ENCODE results near the gene CELF1.

CELF1 gene

DNA sequence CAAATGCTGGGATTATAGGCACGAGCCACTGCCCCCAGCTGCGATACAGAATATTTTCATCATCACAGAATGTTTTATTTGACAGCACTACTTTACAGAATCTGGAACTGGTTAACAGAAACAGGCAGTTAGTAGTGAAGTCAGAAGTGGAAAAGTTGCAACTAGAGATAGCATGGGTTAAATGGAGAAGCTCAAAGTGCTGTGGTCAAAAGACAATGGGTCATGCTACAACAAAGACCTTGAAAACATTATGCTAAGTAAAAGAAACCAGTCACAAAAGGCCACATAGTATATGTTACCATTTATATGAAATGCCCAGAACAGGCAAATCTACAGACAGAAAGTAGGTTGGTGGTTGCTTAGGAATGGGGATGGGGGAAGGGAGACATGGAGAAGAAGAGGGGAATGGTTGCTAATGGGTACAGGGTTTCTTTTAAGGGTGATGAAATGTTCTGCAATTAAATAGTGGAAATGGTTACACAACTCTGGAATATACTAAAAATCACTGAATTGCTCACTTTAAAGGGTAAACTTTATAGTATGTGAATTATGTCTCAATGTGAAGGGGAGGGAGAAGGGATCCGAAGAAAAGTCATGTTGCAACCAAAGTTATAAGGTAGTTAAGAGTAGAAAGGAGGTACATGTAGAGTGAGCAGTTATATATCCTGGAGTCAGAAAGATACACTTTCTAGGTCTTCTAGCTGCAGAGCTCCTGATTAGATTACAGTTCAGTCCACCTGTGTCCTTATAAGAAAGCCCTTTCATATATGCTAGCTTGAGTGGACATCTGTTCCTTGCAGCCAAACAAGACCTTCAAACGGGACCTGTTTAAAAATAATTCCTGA, 57.7 kb downstream of the CELF1 start:
- no peak for TF ChIP-seq YY1 (IDR thresholded peaks at IDR 0.05; ENCODE audit: low read depth)
- no peak for TF ChIP-seq EP300 (IDR thresholded peaks at IDR 0.05; ENCODE audit: borderline replicate concordance)
- no peak for TF ChIP-seq RAD21 (IDR thresholded peaks at IDR 0.05; ENCODE audit: low read depth)
- no peak for TF ChIP-seq ZBTB7A (IDR thresholded peaks at IDR 0.05; ENCODE audit: low read depth)
- TF ChIP-seq FOXM1 (IDR thresholded peaks at IDR 0.05; ENCODE audit: borderline replicate concordance, low read depth) = no peak

DNA sequence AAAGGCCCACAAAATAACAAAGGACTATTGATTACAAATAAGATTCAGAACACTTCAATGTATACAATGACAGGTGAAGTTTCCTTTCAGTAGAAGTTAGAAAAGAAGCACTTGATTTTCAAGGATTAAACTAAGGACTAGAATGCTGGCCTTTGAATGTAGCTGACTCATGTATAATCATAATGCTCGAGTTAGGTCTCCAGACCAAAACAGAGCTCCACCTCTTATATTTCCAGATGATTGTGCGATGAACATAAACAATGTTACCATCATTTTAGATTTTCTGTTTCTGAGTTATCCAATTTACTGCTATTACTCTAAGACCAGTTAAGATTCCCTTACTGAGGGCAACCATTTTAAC, 63.6 kb downstream of the CELF1 start:
- TF ChIP-seq FOXM1 (IDR thresholded peaks at IDR 0.05; ENCODE audit: borderline replicate concordance, low read depth) (no peak), CREB1 (IDR thresholded peaks at IDR 0.05; ENCODE audit: low read depth) (no peak), NFIC (IDR thresholded peaks at IDR 0.05) (no peak), RAD21 (IDR thresholded peaks at IDR 0.05; ENCODE audit: low read depth) (no peak), EGR1 (IDR thresholded peaks at IDR 0.05) (no peak), EP300 (IDR thresholded peaks at IDR 0.05; ENCODE audit: borderline replicate concordance) (no peak), ZBTB7A (IDR thresholded peaks at IDR 0.05; ENCODE audit: low read depth) (no peak), YY1 (IDR thresholded peaks at IDR 0.05; ENCODE audit: low read depth) (no peak), TCF12 (IDR thresholded peaks at IDR 0.05; ENCODE audit: low read depth) (no peak), TAF1 (IDR thresholded peaks at IDR 0.05; ENCODE audit: low read depth) (no peak), CEBPB (IDR thresholded peaks at IDR 0.05) (no peak), TEAD4 (IDR thresholded peaks at IDR 0.05) (no peak)
- TF ChIP-seq, protein P1, sequence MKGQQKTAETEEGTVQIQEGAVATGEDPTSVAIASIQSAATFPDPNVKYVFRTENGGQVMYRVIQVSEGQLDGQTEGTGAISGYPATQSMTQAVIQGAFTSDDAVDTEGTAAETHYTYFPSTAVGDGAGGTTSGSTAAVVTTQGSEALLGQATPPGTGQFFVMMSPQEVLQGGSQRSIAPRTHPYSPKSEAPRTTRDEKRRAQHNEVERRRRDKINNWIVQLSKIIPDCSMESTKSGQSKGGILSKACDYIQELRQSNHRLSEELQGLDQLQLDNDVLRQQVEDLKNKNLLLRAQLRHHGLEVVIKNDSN (IDR thresholded peaks at IDR 0.05) = no peak

DNA sequence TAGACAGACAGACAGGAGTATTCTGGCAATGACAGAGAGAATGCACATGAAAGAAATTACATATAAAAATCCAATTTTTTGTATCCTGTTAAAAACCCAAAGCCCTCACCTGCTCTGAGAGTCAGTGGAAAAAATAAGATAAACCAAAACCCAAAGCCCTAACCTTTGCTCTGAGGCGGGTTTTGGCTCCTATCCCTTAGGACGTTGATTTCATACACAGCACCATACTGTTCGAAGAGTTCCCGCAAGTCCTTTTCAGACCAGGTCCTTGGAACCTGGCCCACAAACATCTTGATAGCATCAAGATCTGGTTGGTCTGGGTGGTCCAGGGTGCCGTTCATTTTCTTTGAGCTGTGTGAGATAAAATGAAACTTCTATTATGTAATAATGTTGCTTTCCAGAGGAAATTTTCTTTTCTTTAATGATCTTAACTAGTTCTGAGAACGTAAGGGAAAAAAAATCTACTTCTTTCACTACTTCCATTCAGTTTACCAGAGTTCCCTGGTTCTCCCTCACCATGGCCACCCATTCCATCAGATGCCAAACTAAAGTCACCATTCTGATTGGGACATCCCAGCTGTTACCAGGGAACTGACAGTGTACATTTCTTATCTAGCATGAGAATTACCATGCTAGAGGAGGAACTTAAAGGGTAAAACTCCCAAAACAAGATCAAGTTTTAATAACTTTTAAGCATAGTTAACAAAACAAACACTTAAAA, 64.1 kb downstream of the CELF1 start:
- TF ChIP-seq RAD21 (IDR thresholded peaks at IDR 0.05; ENCODE audit: low read depth) (no peak), ZBTB7A (IDR thresholded peaks at IDR 0.05; ENCODE audit: low read depth) (no peak)
- TF ChIP-seq, protein P2, sequence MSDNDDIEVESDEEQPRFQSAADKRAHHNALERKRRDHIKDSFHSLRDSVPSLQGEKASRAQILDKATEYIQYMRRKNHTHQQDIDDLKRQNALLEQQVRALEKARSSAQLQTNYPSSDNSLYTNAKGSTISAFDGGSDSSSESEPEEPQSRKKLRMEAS (IDR thresholded peaks at IDR 0.05) = no peak

DNA sequence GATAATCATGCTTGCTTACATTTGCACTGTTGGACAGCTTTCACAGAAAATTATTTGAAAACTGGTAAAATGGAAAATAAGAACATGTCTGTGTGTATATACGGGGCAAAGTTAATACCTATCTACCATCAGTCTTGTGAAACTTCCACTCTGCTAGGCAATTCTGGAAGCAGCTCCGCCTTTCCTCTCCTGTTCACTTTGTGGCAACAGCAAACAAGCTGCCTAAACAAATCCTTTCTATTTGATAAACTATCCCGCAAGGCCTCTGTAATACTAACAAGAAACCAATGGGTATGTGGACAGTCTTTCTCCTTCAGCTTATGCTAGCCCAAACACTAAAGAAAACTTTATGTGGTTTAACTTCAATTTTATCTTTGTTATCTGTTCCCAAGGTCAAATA, 64.8 kb downstream of the CELF1 start:
- TF ChIP-seq RAD21 (IDR thresholded peaks at IDR 0.05; ENCODE audit: low read depth) (no peak), YY1 (IDR thresholded peaks at IDR 0.05; ENCODE audit: low read depth) (no peak), FOXM1 (IDR thresholded peaks at IDR 0.05; ENCODE audit: borderline replicate concordance, low read depth) (no peak), NFIC (IDR thresholded peaks at IDR 0.05) (no peak), TAF1 (IDR thresholded peaks at IDR 0.05; ENCODE audit: low read depth) (no peak), TCF12 (IDR thresholded peaks at IDR 0.05; ENCODE audit: low read depth) (no peak), TEAD4 (IDR thresholded peaks at IDR 0.05) (no peak)
- TF ChIP-seq, protein P3, sequence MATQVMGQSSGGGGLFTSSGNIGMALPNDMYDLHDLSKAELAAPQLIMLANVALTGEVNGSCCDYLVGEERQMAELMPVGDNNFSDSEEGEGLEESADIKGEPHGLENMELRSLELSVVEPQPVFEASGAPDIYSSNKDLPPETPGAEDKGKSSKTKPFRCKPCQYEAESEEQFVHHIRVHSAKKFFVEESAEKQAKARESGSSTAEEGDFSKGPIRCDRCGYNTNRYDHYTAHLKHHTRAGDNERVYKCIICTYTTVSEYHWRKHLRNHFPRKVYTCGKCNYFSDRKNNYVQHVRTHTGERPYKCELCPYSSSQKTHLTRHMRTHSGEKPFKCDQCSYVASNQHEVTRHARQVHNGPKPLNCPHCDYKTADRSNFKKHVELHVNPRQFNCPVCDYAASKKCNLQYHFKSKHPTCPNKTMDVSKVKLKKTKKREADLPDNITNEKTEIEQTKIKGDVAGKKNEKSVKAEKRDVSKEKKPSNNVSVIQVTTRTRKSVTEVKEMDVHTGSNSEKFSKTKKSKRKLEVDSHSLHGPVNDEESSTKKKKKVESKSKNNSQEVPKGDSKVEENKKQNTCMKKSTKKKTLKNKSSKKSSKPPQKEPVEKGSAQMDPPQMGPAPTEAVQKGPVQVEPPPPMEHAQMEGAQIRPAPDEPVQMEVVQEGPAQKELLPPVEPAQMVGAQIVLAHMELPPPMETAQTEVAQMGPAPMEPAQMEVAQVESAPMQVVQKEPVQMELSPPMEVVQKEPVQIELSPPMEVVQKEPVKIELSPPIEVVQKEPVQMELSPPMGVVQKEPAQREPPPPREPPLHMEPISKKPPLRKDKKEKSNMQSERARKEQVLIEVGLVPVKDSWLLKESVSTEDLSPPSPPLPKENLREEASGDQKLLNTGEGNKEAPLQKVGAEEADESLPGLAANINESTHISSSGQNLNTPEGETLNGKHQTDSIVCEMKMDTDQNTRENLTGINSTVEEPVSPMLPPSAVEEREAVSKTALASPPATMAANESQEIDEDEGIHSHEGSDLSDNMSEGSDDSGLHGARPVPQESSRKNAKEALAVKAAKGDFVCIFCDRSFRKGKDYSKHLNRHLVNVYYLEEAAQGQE (IDR thresholded peaks at IDR 0.05; ENCODE audit: low read depth) = no peak

DNA sequence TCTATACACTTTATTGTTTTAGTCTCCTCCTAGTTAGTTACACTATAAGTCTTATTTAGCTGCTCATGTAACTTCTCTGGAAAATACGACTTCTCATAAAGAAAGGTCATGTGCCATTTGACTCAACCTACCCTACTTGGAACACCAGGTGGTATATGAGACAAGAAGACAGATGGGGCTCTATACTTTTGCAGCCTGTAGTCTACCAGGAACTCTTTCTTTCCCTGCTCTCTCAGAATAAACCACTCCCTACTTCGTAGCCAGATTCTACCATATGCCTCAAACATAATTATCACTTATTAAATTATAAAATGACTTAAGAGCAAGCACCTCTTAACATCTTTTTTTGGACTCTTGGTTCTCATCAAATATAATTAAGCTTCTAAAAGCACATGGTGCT, 65.5 kb downstream of the CELF1 start:
- no peak for TF ChIP-seq FOXM1 (IDR thresholded peaks at IDR 0.05; ENCODE audit: borderline replicate concordance, low read depth)
- TF ChIP-seq EP300 (IDR thresholded peaks at IDR 0.05; ENCODE audit: borderline replicate concordance) = no peak
- TF ChIP-seq EGR1 (IDR thresholded peaks at IDR 0.05) = no peak
- TF ChIP-seq RAD21 (IDR thresholded peaks at IDR 0.05; ENCODE audit: low read depth) = no peak
- TF ChIP-seq CEBPB (IDR thresholded peaks at IDR 0.05) = no peak
- no peak for TF ChIP-seq CREB1 (IDR thresholded peaks at IDR 0.05; ENCODE audit: low read depth)
- no peak for TF ChIP-seq NFIC (IDR thresholded peaks at IDR 0.05)

DNA sequence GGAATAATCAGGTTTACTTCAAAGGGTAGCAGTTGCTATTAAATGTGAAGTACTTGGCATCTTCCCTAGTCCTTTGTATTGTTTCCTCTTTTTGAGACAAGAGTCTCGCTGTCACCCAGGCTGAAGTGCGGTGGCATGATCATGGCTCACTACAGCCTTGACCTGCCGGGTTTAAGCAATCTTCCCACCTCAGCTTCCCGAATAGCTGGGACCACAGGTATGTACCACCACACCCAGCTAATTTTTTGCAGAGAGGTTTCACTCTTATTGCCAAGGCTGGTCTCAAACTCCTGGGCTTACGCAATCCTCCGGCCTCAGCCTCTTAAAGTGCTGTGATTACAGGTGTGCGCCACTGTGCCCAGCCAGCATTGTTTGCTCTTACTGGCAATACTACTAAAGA, 67.8 kb downstream of the CELF1 start:
- TF ChIP-seq CEBPB (IDR thresholded peaks at IDR 0.05) (peak; percentile 69), RAD21 (IDR thresholded peaks at IDR 0.05; ENCODE audit: low read depth) (no peak)

DNA sequence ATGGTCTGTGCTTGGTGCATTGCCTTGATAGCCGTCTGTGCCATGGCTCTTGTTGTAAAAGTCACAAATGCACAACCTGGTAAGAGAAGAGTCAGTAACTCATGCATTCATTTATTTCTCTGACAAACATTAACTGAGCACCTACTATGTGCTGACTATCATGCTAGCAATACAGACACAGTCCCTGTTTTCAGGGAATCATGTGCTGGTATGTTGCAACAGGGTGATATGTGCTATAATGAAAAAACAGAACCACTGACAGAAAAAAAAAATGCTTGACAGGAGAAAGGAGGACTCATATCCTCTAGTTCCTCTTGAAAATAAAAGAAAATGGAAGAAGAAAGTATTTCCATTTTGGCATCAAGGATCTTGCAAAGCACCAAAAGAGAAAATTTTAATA, 69.5 kb downstream of the CELF1 start:
- TF ChIP-seq YY1 (IDR thresholded peaks at IDR 0.05; ENCODE audit: low read depth) = no peak
- no peak for TF ChIP-seq ZBTB7A (IDR thresholded peaks at IDR 0.05; ENCODE audit: low read depth)
- TF ChIP-seq, protein P2 (IDR thresholded peaks at IDR 0.05) = no peak
- no peak for TF ChIP-seq FOXM1 (IDR thresholded peaks at IDR 0.05; ENCODE audit: borderline replicate concordance, low read depth)
- no peak for TF ChIP-seq CEBPB (IDR thresholded peaks at IDR 0.05)

DNA sequence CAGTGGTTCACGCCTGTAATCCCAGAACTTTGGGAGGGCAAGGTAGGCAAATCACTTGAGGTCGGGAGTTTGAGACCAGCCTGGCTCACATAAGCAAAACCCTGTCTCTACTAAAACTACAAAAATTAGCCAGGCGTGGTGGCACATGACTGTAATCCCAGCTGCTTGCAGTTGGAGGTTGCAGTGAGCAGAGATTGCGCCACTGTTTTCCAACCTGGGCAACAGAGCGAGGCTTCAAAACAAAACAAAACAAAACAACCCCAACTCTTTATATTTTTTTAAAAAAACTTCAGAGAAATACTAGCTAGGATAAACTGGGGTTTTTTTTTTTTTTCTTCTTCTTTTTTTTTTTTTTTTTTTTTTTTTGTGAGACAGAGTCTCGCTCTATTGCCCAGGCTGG, 72.2 kb downstream of the CELF1 start:
- TF ChIP-seq ZBTB7A (IDR thresholded peaks at IDR 0.05; ENCODE audit: low read depth) (no peak), TCF12 (IDR thresholded peaks at IDR 0.05; ENCODE audit: low read depth) (no peak), EGR1 (IDR thresholded peaks at IDR 0.05) (no peak), TEAD4 (IDR thresholded peaks at IDR 0.05) (no peak), TAF1 (IDR thresholded peaks at IDR 0.05; ENCODE audit: low read depth) (no peak), CEBPB (IDR thresholded peaks at IDR 0.05) (no peak), FOXM1 (IDR thresholded peaks at IDR 0.05; ENCODE audit: borderline replicate concordance, low read depth) (no peak), CREB1 (IDR thresholded peaks at IDR 0.05; ENCODE audit: low read depth) (no peak), YY1 (IDR thresholded peaks at IDR 0.05; ENCODE audit: low read depth) (no peak), EP300 (IDR thresholded peaks at IDR 0.05; ENCODE audit: borderline replicate concordance) (no peak), NFIC (IDR thresholded peaks at IDR 0.05) (no peak), RAD21 (IDR thresholded peaks at IDR 0.05; ENCODE audit: low read depth) (no peak)
- TF ChIP-seq, protein P2 (IDR thresholded peaks at IDR 0.05) = no peak
- TF ChIP-seq, protein P3 (IDR thresholded peaks at IDR 0.05; ENCODE audit: low read depth) = no peak
- TF ChIP-seq, protein P1 (IDR thresholded peaks at IDR 0.05) = no peak

Data from Ishikawa (cell line).